ENCODE measurements around the gene ZNF443.
A peak's percentile ranks its signal among the peaks of the same experiment; 100 is the strongest.
"Not testable (repeated sequence)": the region's sequence is repeated elsewhere in the genome, so short reads cannot be mapped to it uniquely, and the experiment has no call there.

The ZNF443 gene

DNA sequence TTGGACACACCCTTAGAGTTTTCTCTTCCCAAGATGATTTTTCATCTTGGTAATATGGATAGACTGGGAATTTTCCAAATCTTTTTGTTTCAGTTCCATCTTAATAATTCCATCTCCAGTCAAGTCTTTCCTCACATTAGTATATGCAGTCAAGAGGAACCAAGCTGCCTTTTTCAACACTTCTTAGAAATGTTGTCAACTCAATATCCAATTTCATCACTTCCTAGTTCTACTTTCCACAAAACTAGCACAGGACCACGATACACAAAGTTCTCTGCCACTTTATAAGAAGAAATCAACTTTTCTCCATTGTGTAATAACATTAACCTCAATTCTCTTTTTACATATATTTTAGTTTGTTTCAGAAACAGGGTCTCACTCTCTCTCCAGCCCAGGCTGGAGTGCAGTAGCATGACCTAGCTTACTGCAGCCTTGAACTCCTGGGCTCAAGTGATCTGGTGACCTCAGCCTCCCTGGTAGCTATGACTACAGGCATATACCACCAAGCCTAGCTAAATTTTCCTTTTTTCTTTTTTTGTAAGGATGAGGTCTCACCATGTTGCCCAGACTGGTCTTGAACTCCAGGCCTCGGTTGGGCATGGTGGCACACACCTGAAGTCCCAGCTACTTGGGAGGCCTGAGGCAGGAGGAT, 15.5 kb downstream of the ZNF443 start:
- DNase-seq (ENCODE audit: low read depth in 2 of 3, low spot score in 2 of 3), result no peak

DNA sequence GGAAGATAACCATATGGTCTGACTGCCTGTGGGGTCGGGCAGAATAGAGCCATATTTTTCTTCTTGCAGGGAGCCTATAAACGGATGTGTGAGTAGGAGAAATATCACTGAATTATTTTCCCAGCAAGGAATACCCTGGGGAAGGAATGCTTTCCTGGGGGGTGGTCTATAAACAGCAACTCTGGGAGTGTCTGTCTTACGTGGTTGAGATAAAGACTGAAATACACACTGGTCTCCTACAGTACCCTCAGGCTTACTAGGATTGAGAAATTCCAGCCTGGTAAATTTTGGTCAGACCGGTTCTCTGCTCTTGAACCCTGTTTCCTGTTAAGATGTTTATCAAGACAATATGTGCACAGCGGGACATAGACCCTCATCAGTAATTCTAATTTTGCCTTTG, 23.5 kb downstream of the ZNF443 start:
- not testable (repeated sequence) for DNase-seq (ENCODE audit: low read depth in 2 of 3, low spot score in 2 of 3)

DNA sequence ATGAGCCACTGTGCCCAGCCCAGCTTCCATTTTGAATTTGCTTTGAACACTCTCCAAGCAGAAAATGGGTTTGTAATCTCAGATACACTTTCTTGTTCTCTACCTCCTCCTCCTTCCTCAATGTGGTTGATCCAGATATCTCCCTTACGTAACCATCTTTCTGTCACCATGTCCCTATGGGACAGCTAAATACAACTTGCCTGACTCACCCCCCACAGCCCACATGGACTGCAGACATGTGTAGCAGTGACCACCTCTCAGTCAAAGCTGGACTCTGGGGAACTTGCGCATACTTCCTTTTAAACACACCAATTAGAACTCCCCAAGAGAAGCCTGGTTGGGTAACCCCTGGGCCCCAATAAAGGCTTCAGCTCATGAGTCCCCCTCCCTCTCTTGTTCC, 28.9 kb downstream of the ZNF443 start:
- no peak for DNase-seq (ENCODE audit: low read depth in 2 of 3, low spot score in 2 of 3)

DNA sequence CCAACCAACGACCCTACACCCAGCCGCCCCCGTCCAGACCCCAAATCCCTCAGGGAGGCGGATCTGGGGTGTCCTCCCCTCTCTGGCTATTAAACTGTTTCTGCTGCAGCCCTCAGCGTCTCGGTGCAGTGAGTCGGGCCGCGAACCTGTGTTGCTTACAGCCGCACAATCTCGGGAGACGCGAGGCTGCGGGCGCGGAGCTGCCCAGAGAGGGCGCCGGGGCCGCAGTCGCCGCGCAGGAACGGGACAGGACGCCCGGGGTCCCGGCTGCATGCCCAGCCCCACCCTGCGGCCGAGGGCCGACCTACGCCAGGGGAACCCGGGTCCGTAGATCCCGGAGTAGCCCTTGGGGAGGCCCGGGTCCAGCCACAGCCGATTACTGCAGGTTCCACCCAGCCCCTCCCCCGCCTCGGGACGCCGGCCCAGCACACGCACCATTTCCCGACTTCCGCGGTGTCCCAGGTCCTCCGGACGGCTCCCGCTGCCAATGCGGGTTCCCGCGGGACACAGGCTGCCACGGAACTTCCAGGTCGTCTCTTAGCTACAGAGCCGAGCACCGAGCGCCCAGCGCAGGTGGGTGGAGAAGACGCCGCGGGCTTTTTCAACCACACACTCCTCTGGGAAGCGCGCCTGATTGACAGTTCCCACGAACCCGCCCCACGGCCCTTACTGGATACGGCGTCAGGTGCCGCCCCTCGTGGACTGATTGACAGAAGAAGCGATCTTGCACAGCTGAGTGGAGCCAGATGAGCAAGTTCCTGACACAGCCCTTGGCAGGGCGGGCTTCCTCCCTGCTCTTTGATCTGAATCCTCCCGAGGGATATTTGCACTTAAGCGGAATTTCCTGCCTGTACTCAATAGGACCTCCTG, 40.0 kb downstream of the ZNF443 start, which contains the start of gene ZNF799:
TSS of gene ZNF799 (minus strand) at position 639 of the 870 bp plus-strand sequence. CDS start at position 438, 201 bp downstream.
- peak; percentile 65 to 76 (median 66) for DNase-seq (ENCODE audit: low read depth in 2 of 3, low spot score in 2 of 3)

DNA sequence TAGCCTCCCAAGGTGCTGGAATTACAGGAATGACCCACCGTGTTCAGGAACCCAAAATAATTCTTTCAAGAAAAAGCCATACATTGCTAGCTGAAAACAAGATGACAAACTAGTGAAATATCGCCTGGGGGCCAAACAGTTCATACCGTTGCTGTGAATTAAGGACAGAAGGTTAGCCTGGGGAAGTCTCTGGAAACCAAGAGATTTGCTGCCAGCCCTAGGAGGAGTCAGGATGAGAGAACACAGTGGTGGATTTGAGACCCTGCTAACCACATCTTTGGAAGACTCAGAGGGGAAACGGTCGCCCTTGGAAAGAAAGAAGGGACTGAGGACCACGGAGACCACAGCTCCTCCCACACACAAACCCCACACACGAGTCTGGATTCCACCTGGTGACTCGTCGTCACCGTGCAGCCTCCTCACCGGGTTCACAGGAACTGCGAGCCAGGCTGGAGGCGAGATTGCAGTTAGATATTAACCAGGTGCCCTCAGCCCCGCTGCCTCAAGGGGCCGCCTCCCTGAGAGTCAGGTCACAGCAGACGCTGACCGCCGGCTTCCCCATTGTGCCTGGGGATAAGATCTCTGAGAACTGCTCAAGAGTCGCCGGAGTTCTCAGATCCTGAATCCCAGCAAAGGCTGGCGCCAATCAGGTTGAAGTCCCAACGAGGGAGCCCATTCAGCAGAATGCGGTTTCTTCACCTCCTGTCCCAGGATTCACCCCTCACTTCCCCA, 40.8 kb downstream of the ZNF443 start:
- peak; percentile 1 to 26 (median 6) for DNase-seq (ENCODE audit: low read depth in 2 of 3, low spot score in 2 of 3)

DNA sequence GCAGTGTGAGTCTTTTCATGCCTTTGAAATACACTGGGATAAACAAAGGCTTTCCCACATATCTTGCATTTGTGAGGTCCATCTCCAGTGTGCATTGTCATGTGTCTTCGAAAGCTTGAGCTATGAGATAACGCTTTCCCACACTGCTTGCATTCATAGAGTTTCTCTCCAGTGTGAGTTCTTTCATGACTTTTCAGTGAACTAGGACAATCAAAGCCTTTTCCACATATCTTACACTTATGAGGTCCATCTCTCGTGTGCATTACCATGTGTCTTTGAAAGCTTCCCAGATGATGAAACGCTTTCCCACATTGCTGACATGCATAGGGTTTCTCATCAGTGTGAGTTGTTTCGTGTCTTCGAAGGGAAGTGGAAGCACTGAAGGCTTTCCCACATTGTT, 49.7 kb downstream of the ZNF443 start:
- not testable (repeated sequence) for DNase-seq (ENCODE audit: low read depth in 2 of 3, low spot score in 2 of 3)

DNA sequence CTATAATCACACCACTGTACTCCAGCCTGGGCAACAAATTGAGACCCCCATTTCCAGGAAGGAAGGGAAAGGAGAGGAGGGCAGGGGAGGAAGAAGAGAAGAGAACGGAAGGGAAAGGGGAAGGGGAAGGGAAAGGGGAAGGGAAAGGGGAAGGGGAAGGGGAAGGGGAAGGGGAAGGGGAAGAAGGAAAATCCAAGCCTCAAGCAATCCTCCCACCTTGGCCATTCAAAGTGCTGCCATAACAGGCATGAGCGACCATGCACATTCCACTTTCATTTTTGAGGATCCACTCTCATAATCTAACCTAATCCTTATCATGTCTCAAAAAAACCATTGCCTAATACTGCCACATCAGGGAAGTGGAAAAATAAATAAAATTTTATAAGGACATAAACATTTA, 54.5 kb downstream of the ZNF443 start:
- not testable (repeated sequence) for DNase-seq (ENCODE audit: low read depth in 2 of 3, low spot score in 2 of 3)

DNA sequence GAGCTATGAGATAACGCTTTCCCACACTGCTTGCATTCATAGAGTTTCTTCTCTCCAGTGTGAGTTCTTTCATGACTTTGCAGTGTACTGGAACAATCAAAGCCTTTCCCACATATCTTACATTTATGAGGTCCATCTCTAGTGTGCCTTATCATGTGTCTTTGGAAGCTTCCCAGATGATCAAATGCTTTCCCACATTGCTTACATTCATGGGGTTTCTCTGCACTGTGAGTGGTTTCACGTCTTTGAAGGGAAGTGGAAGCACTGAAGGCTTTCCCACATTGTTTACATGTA, 60.4 kb downstream of the ZNF443 start:
- DNase-seq (ENCODE audit: low read depth in 2 of 3, low spot score in 2 of 3), result no peak

DNA sequence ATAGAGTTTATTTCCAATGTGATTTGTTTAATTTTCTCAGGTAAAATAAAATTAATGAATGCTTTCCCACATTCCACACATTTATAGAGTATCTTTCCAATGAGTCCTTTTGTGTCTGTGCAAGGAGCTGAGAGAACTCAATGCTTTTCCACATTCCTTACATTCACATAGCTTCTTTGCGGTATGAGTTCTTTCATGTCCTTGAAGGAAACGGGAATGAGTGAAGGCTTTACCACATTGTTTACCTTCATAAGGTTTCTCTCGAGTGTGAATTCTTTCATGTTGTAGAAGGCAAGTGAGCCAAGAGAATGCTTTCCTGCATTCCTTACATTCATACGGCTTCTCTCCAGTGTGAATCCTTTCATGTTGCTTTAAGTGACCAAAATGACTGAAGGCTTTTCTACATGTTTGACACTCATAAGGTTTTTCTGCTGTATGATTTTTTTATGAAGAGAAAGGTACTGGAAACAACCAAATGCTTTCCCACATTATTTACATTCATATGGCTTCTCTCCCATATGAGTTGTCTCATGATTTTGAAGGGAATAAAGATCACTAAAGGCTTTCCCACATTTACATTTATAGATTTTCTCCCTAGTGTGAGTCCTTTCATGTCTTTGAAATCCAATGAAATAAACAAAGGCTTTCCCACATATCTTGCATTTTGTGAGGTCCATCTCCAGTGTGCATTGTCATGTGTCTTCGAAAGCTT, 60.9 kb downstream of the ZNF443 start:
- DNase-seq (ENCODE audit: low read depth in 2 of 3, low spot score in 2 of 3), result no peak
